ENCODE results near the gene PRRT3. TPM values are rescaled to one million over a fixed set of nuclear protein-coding genes. Genes with fewer than 3 reads are reported as not detected.

PRRT3 gene
- total and polyA plus RNA-seq, 2 of the 13 experiments (the other 11 are each of a cell fraction or from before 2014, with no cell fraction given), result 0.22 to 0.44 TPM

- TF ChIP-seq ZHX2 (IDR thresholded peaks at IDR 0.05; ENCODE audit: low read depth) (0 out of 2 replicates have a peak, but pooled peaks have one; percentile 42), ZHX2 (CRISPR knock-in tag; IDR thresholded peaks at IDR 0.05; ENCODE audit: borderline replicate concordance) (no peak; the same call in 1 of the 2 replicates), MATR3 (CRISPR knock-in tag; IDR thresholded peaks at IDR 0.05) (no peak), U2AF1 (optimal IDR thresholded peaks at IDR 0.05; ENCODE audit: low read depth, low read length) (no peak), SMAD1 (CRISPR knock-in tag; IDR thresholded peaks at IDR 0.05; ENCODE audit: borderline replicate concordance, low read depth) (peak; percentile 76; the same call in 1 of the 2 replicates), E2F5 (CRISPR knock-in tag; conservative IDR thresholded peaks at IDR 0.05) (no peak), ELF1 (CRISPR knock-in tag; IDR thresholded peaks at IDR 0.05) (no peak), ZNF850 (CRISPR knock-in tag; conservative IDR thresholded peaks at IDR 0.05) (no peak), KDM4B (CRISPR knock-in tag; IDR thresholded peaks at IDR 0.05) (no peak), ZNF83 (CRISPR knock-in tag; IDR thresholded peaks at IDR 0.05; ENCODE audit: borderline replicate concordance) (no peak), SKIL (CRISPR knock-in tag; IDR thresholded peaks at IDR 0.05; ENCODE audit: borderline replicate concordance) (no peak), ZNF138 (CRISPR knock-in tag; IDR thresholded peaks at IDR 0.05; ENCODE audit: low read depth) (no peak; the same call in 1 of the 2 replicates), AFF4 (CRISPR knock-in tag; IDR thresholded peaks at IDR 0.05) (peak; percentile 56; the same call in 1 of the 2 replicates), HIVEP1 (CRISPR knock-in tag; IDR thresholded peaks at IDR 0.05) (peak; percentile 38; the same call in 1 of the 2 replicates), NR2F2 (IDR thresholded peaks at IDR 0.05; ENCODE audit: borderline replicate concordance, low read depth) (no peak)
Measured at GRCh38 chr3:9946112-9947024, 5.8 kb downstream of the PRRT3 start (continued).

All from HepG2 (cell line).